B cell (primary cell): ENCODE measurements around the gene WDR70. TPM values are rescaled to one million over a fixed set of nuclear protein-coding genes. Genes with fewer than 3 reads are reported as not detected.

Source experiments
- ATAC-seq: fragments of 200-7000 bp; cut with Tn5 transposase; one replicate; pipeline ENCODE4 v1.10.0; 2021; ENCODE audit warnings: low read depth, mild to moderate bottlenecking, moderate number of reproducible peaks, moderate library complexity
- CTCF ChIA-PET: fragments of 350-600 bp; sonication (Branson Sonifier 250); formaldehyde crosslinking; loops from one replicate; lab custom pipeline; 2021; ENCODE audit warnings: antibody characterized with exemption, inconsistent platforms; lab: Charles Lee
- POLR2A ChIA-PET: fragments of 350-600 bp; sonication (Branson Sonifier 250); formaldehyde crosslinking; loops from one replicate; lab custom pipeline; 2021; ENCODE audit warnings: antibody characterized with exemption; lab: Charles Lee
- DNase-seq: peaks from one replicate; pipeline ENCODE4 v3.0.0; 2013
- H2AFZ ChIP-seq: 2 replicates; pipeline ENCODE4 v1.6.1; 2012; ENCODE audit warnings: mild to moderate bottlenecking, low read depth, low read length; ENCODE audit not compliant: insufficient read depth, poor library complexity, severe bottlenecking
- H3K27ac ChIP-seq, 2 donors: 1 replicate in 1 of 2; 2 replicates in 1 of 2; pipeline ENCODE4 v1.5.1; 2012 to 2013; ENCODE audit warnings: low read length in 2 of 2, mild to moderate bottlenecking in 2 of 2, moderate library complexity in 1 of 2
- H3K27me3 ChIP-seq, 4 experiments: fragments of 200-600 bp in 1 of 4; sonication (generic) in 1 of 4; replicated peaks in 1 of 4; 1 replicate in 2 of 4; 2 replicates in 2 of 4; pipeline versions ENCODE4 v1.6.1 to v1.7.0; 2013 to 2016; ENCODE audit warnings: low read length in 3 of 4, mild to moderate bottlenecking in 2 of 4, mixed read lengths in 1 of 4, moderate library complexity in 1 of 4; ENCODE audit not compliant: insufficient read depth in 4 of 4, control insufficient read depth in 3 of 4; ENCODE audit errors: control extremely low read depth in 1 of 4
- H3K36me3 ChIP-seq, 2 experiments: replicated peaks in 1 of 2; 1 replicate in 1 of 2; 2 replicates in 1 of 2; pipeline versions ENCODE4 v1.6.1 to v1.7.1; 2013; ENCODE audit warnings: low read length in 1 of 2; ENCODE audit not compliant: insufficient read depth in 2 of 2, control insufficient read depth in 1 of 2; ENCODE audit errors: control extremely low read depth in 1 of 2, extremely low read depth in 1 of 2
- H3K4me1 ChIP-seq, 2 donors: fragments of 200-600 bp in 1 of 2; sonication (generic) in 1 of 2; 1 replicate in 1 of 2; 2 replicates in 1 of 2; pipeline versions ENCODE4 v1.5.1 to v1.6.1; 2013 to 2017; ENCODE audit warnings: low read length in 2 of 2; ENCODE audit not compliant: control insufficient read depth in 2 of 2, insufficient read depth in 2 of 2
- H3K4me2 ChIP-seq: replicated peaks from 2 replicates; pipeline ENCODE3; 2012; ENCODE audit warnings: mild to moderate bottlenecking, low read depth, low read length; ENCODE audit not compliant: poor library complexity, severe bottlenecking
- H3K4me3 ChIP-seq, 5 experiments: fragments of 200-600 bp in 1 of 5; sonication (generic) in 1 of 5; 1 replicate in 3 of 5; 2 replicates in 2 of 5; pipeline versions ENCODE4 v1.5.1 to v1.7.0; 2011 to 2016; ENCODE audit warnings: low read length in 4 of 5, mild to moderate bottlenecking in 4 of 5, low read depth in 2 of 5, control low read depth in 1 of 5, moderate library complexity in 1 of 5; ENCODE audit not compliant: insufficient read depth in 1 of 5; ENCODE audit errors: control extremely low read depth in 1 of 5, extremely low read depth in 1 of 5
- H3K79me2 ChIP-seq: fragments of 200-600 bp; sonication (generic); one replicate; pipeline ENCODE4 v1.6.0; 2016; ENCODE audit warnings: low read length; ENCODE audit not compliant: control insufficient read depth, insufficient read depth
- H3K9ac ChIP-seq: fragments of 200-600 bp; sonication (generic); 2 replicates; pipeline ENCODE4 v1.6.1; 2017; ENCODE audit warnings: mild to moderate bottlenecking, low read length, moderate library complexity
- H3K9me3 ChIP-seq, 3 donors: one replicate each; pipeline versions ENCODE4 v1.6.1 to v1.7.1; 2013; ENCODE audit warnings: low read length in 2 of 3; ENCODE audit not compliant: control insufficient read depth in 2 of 3, insufficient read depth in 1 of 3; ENCODE audit errors: control extremely low read depth in 1 of 3
- H4K20me1 ChIP-seq: 2 replicates; pipeline ENCODE4 v1.6.0; 2012; ENCODE audit warnings: mild to moderate bottlenecking, low read length; ENCODE audit not compliant: insufficient read depth, control insufficient read depth, poor library complexity, severe bottlenecking
- H3K27ac Mint-ChIP-seq: one replicate; pipeline ENCODE4 v1.8.0; 2021; ENCODE audit warnings: mixed read lengths
- H3K27me3 Mint-ChIP-seq: one replicate; pipeline ENCODE4 v1.8.0; 2021; ENCODE audit warnings: mixed read lengths
- H3K4me1 Mint-ChIP-seq: one replicate; pipeline ENCODE4 v1.8.0; 2021; ENCODE audit warnings: mixed read lengths
- H3K4me3 Mint-ChIP-seq: one replicate; pipeline ENCODE4 v1.8.0; 2021; ENCODE audit warnings: mixed read lengths
- H3K9me3 Mint-ChIP-seq: one replicate; pipeline ENCODE4 v1.8.0; 2022; ENCODE audit warnings: mixed read lengths; ENCODE audit not compliant: insufficient read depth
- CTCF ChIP-seq: fragments of 200-600 bp; IDR thresholded peaks from one replicate; pipeline ENCODE4 v1.8.0; 2022; ENCODE audit warnings: antibody characterized with exemption, mild to moderate bottlenecking
- EZH2 ChIP-seq: IDR thresholded peaks from 2 replicates; pipeline ENCODE4 v1.6.1; 2012; ENCODE audit warnings: borderline replicate concordance, low read depth, mild to moderate bottlenecking, moderate library complexity, low read length; ENCODE audit not compliant: insufficient read depth, poor library complexity, severe bottlenecking
- whole genome bisulfite sequencing: methylation state at CpG from one replicate; pipeline ENCODE4 v1.1.5; 2013; ENCODE audit warnings: missing lambda C conversion rate; ENCODE audit not compliant: insufficient coverage; 5-methylcytosine and 5-hydroxymethylcytosine counted together
- intact Hi-C: fragments of 100-400 bp; cut with micrococcal nuclease; formaldehyde crosslinking; loops from one replicate; pipeline ENCODE4 v1.10.0; 2022
- polyA plus RNA-seq: library from polyadenylated mRNA; depleted of rRNA; stranded (reverse); fragments of >200 nt; gene quantifications from 2 replicates; pipeline ENCODE4 v1.2.3, GENCODE V29; 2012
- total RNA-seq, 2 donors: library from RNA; stranded (reverse); fragments of 120-200 nt in 1 of 2; gene quantifications; 1 replicate in 1 of 2; 2 replicates in 1 of 2; pipeline versions ENCODE4 v1.2.3 to v1.2.4, GENCODE V29; 2013 to 2022

WDR70 gene
- total and polyA plus RNA-seq, 2 donors (not counting 1 experiment from before 2014, with no cell fraction given), result 12.8 to 46.8 TPM

- Histone ChIP-seq H3K27me3 (no peaks in the 10 kb centered on the region), H3K9ac (no peak overlapping the region), H3K4me3 (no peak overlapping the region), H3K4me2 (no peak overlapping the region), H2AFZ (no peak overlapping the region), H3K79me2 (no peaks in the 10 kb centered on the region), H3K36me3 (peaks cover 2 to 15% of the 10 kb centered on the region in 2 experiments), H3K27ac (no peak overlapping the region), H3K9me3 (peaks cover 0 to 4% (median 0%) of the 10 kb centered on the region in 3 donors), H3K4me1 (no peaks in the 10 kb centered on the region), H4K20me1 (no peaks in the 10 kb centered on the region)
- Mint-ChIP-seq H3K4me1 (peaks cover 3% of the 10 kb centered on the region), H3K27ac (no peak overlapping the region), H3K9me3 (no peaks in the 10 kb centered on the region), H3K27me3 (no peaks in the 10 kb centered on the region), H3K4me3 (no peak overlapping the region)
- DNase-seq, result no peak
- 95% methylated on average over 3 of the region's 3 CpGs for WGBS
- POLR2A ChIA-PET, result interaction anchor here (0.6 kb wide), 1 partner anchor 9 kb away, joined by 8 read pairs; no protein-coding TSS in a partner anchor
- no peak for ATAC-seq
- TF ChIP-seq CTCF, result no peak
- TF ChIP-seq EZH2, result no peak
- CTCF ChIA-PET, result no interaction called here
- intact Hi-C loops, result no loop called here
Observed at GRCh38 chr5:37506241-37506640, 127.1 kb downstream of the WDR70 start.

GRCh38 chr5:37506722-37507121 is 127.6 kb downstream of the WDR70 start:
- Mint-ChIP-seq H3K27me3 (no peaks in the 10 kb centered on the region), H3K4me1 (peaks cover 3% of the 10 kb centered on the region), H3K9me3 (no peaks in the 10 kb centered on the region), H3K4me3 (no peak overlapping the region), H3K27ac (no peak overlapping the region)
- H3K4me2 ChIP-seq, result no peak overlapping the region
- no peaks in the 10 kb centered on the region for H3K4me1 ChIP-seq
- H3K27me3 ChIP-seq, result no peaks in the 10 kb centered on the region
- H4K20me1 ChIP-seq, result no peaks in the 10 kb centered on the region
- 94% methylated on average over 5 of the region's 5 CpGs for WGBS
- H2AFZ ChIP-seq, result no peak overlapping the region
- ChIA-PET POLR2A (no interaction called here), CTCF (no interaction called here)
- peaks cover 0 to 4% (median 0%) of the 10 kb centered on the region in 3 donors for H3K9me3 ChIP-seq
- H3K36me3 ChIP-seq, result peaks cover 2 to 15% of the 10 kb centered on the region in 2 experiments
- no peak overlapping the region for H3K4me3 ChIP-seq
- TF ChIP-seq CTCF (no peak), EZH2 (no peak)
- DNase-seq (no peak), ATAC-seq (no peak)
- H3K9ac ChIP-seq, result no peak overlapping the region
- intact Hi-C loops, result no loop called here
- H3K27ac ChIP-seq, result no peak overlapping the region
- no peaks in the 10 kb centered on the region for H3K79me2 ChIP-seq
